HG03469 (cell line): ENCODE data around the gene JAG1.

Experiments used
- ATAC-seq: cut with Tn5 transposase; IDR thresholded peaks from one replicate; pipeline ENCODE4 v1.9.1; 2021; ENCODE audit warnings: mild to moderate bottlenecking, moderate library complexity, moderate number of reproducible peaks; ENCODE audit not compliant: unreplicated experiment

JAG1 gene

DNA sequence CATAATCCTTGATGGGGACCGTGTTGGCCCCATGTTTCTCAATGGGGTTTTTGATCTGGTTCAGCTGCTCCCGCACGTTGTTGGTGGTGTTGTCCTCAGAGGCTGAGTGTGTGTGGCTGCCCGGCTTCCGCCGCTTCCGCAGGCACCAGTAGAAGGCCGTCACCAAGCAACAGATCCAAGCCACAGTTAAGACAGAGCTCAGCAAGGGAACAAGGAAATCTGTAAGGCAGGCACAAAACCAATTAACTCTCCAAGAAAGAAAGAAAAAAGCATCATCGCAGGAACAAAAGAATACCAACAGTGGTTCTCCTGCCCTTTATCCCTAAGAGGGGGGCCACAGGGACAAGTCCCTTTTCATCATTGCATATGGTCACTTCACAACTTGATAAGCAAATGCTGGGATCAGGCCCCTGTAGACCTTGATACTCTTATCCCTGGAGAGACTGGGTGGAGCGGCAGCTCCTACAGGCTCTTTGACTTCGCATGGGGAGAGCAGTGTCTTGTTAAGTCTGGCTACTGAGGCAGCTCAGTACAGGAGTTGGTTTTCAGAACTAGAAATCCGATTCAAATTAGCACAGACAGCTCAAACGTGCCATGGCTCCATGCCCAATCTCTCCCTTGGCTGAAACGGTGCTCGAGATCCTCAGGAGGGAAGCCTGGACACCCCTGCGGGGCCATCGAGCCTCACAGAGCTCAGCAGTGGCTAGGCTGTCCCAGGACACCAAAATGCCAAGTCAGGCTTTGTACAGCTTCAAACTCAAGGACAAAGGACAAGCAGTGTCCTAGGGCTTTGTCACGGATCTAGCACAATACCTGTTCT lies 33.9 kb downstream of the JAG1 start:
- no peak for ATAC-seq

DNA sequence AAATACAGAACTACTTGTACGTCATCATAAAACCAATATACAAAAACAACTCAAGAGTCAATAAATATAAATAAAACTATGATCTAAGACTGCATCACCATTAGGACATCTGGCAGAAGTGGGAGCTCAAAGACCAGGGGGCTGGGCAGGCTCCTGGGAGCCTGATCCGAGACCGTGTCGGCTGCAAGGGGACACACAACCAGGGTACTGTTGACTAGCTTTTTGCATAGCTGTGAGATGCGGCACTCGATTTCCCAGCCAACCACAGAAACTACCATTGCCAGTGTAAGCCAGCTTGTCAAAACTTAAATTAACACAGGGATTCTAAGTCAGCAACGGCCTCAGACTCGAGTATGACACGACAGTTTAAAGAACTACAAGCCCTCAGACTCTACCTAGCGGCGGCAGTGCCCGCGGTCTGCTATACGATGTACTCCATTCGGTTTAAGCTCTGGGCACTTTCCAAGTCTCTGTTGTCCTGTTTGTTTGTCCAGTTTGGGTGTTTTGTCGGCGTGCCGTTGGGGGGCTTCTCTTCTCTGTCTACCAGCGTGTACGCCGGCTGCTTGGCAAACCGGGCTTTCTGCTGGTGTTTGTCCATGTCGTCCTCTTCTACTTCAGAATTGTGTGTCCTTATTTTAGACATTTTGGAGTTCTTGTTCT lies 34.6 kb downstream of the JAG1 start:
- no peak for ATAC-seq

DNA sequence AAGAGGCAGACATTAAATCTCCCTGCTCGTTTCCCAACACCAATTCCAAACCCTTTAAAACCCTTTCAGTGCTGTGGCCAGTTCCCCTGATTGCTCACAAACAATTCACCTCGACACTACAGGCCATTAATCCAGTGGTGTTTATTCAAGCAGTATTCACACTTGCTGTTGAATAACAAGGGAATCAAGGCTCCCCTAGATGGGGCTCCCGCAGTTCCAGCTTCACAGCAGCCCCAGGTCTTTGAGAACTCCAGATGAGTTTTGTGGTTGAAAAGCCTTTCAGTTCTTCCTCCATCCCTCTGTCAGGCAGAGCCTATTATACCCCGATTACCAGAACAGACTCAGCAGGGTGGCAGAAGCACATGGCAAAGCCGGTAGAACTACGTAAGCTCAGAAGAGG lies 36.2 kb downstream of the JAG1 start:
- ATAC-seq: no peak

DNA sequence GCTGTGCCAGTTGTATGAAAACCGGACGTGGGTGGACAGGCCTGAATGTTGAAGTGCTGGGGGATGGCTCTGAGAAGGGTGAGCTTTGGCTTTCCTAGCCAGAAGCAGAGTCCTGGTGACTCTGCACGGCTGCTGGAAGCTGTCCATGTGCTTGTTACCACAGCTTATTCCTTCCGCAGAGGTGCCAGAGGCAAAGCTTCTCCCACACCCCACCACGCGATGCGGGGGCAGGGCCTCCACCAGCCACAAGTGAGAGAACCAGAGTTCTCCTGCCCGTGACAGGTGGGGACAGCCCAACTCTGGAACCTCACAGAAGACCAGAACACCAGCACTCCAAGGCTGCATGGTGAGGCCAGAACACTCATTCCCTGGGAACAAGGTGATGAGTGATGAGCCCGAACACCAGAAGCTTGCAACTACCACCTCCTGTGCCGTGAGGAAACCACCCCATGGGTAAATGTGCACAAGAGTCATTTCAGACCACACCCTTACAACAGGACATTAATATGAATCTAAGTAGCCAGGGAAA lies 36.7 kb downstream of the JAG1 start:
- ATAC-seq: no peak

DNA sequence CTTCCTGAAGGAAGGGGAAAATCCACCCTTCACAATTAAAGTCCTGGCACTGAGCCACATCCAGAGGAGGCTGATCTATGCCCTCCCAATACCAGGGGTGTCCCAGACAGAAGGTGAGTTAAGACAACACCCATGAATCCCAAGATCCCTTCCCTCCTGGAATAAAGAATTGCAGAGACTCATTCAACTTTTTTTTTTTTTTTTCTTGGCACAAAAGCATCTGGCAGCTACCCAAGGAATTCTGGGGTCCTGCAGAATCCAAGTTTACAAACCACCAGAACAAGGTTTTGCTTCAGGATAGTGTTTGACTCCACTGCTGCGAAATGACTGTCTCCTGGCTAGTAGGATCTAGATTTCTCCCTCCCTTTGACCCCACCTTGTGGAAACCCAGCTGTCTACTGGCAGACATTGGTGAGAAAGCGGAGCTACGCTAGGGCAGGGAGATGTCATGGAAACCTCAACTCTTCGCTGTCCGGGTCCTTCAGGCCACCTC lies 37.4 kb downstream of the JAG1 start:
- ATAC-seq: no peak

DNA sequence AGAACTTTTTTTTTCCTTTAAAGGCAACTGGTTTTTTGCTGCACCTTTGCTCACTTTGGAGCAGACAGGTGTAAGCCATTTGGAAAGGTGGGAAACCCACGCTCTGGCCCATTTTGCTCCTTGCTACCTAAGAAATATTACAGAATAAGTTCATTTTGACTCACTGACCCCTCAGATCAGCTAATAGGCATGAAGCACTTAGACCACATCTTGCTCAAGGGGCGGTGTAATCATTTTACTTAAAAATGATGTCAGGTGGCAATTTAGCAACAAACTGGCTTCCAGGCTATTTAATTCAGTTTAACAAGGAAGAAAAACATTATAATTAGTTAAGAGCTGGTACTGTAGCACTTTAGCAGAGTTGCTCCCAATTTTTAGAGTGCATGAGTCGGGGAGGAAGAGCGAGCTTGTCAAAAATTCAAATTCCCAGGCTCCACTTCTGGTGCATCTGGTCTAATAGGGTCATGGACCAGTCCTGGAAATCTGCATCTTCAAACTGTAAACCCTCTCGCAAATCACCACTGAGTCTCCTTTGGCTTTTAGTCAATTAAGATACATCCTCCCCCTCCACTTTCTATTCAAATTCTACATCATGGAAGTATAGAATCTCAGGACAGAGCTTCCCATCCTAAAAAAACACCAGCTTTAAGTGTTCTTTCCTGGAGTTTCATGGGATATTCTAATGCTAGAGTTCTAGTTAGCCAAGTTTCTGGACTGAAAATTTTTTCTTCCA lies 38.2 kb downstream of the JAG1 start:
- ATAC-seq: no peak

DNA sequence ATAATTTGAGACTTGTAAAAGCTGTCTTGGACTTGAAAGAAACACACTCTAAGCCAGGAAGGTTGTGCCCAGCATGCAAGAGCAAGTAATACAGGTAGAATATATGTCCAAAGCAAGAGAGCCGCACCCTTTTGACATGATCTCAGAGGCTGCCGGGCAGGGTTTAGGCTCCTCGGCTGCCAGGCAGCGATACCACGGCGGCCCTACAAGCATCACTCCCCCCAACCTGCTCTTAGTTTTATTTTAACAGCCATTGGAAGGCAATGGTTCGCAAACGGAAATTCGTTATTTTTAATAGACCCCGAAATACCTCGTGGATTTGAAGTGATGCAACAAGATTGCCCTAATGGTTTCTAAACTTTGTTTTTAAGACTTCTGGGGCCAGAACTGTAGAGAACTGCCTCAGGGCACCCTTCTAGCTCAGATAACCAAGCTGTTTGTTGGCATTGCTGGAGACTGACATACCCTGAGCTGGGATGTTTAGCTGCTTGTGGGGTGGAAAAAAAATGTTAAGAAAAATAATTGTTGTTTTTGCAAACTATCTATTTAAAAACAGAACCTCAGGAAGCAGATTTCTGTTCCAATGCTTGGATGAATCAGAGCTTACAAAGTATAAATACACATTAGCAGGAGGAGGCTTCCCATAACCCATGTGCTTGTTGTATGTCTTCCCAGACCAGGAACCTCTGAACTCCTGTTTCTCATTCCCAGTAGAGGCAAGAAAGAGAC lies 39.0 kb downstream of the JAG1 start:
- no peak for ATAC-seq

DNA sequence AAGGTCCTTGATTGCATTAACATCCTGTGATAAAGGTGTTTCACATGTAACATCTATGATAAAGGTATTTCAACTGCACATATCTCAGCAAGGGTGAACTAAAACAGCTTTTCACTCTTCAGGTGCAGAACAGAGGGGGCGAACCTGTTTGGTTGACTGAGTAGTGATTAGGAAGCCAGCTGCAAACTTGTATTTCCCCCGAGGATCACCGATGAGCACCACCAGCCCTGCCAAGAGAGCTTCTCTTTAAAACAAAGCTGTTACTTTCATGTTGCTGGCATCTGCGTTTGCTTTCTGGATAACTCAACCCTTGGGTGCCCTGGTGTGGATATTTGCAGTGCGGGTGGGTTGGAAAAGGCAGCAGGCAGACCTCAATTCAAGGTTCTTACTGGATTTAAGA lies 39.6 kb downstream of the JAG1 start:
- no peak for ATAC-seq

DNA sequence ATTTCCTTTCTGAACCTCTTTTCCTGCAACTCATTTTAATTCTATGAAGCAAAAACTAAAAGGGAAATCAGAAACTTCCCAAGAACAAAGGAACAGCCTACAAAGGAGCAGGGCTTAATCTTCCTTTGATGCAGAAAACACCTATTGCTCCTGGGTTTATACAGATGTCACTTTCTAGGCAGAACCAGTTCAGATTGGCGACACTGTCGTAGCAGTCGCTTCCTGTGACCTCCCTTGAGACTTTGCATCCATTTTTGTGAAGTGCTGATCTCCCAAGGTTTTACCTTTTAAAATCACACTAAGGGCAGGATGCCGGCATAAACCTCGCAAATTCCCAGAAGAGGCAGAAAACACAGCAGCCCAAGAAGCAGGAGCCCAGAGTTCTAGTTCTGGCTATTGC lies 40.1 kb downstream of the JAG1 start:
- ATAC-seq: no peak

DNA sequence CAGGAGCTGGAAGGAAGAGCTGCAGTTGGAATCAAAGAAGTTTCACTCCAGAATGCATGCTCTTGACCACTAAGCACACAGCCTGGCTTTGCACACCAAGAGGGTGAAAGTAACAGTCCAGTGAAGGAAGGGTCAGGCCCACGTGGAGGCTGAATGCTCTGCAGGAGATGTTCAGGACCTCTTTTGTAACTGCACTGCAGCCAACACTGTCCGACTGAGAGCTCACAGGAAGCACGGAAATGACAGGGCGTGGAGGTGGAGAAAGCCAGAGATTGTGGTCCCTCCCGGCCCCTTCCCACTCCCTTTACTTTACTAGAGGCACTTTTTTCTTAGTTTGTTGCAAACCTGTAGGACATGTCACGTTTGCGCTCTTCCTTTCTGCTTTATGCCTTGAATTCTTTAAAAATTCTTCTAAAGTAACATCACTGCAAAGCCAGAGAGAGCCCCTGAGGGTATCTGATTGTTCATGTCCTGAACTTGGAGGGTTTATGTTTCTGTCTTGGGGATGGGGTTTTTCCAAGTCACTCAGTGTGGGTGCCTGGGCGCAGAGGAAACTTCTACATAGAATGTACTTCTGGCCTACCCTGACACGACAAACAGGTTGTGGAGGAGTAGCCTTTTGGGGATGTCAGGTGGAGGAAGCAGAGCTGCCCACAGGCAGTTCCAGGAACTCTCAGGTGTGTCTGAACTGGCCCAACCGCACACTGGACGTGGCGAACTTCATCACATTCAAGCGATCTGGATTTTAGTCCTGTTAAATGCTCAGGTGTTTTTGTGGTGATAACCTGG lies 40.9 kb downstream of the JAG1 start:
- no peak for ATAC-seq

DNA sequence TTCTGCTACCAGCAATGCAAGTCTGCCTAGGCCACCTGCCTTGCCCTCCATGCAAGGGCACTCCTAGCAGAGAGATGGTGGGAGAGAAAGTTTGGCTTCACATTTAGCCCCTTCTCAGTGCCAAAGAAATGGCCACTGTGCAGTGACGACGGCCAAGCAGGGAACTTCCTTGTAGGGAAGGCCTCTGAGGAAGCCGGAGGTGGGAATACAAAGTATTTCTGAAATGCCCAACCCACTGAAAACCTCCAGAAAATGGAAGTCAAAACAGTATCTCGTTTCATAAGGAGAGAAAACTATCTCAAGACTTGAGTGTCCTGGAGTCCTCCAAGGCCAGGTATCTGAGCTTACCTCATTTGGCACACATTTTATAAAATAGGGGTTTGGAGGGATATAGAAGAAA lies 42.7 kb downstream of the JAG1 start:
- ATAC-seq: no peak

DNA sequence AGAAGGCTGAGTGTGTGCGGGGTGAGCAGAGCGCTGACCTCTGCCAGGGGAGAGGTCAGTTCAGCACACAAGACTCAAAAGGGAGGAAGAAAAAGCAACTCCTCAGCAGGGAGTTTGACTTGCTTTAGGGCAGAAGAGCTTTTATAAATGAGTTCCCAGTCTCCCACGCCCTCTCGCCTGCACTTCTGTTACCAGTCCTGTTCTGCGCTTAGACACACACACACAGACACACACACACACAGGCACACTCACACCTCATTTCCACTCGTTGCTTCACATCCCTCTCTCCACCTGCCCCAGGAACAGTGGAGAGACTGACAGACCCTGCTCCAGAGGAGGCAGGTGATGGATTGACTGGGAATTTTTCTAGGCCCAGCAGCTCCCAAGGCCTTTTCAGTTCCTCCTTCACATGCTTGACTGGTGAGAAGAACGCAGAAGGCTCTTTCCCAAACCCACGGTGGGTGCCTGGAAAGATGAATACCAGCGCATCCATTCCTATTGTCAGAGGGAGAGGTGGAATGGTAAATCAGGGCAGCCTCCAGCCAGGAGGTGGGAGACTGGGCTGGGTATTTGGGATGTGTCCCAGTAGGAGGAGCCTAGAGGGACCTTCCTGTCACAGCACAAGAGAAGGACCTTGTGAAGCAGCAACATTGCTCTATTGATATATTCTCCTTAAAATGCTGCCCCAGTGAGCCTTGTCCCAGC lies 43.7 kb downstream of the JAG1 start:
- no peak for ATAC-seq

DNA sequence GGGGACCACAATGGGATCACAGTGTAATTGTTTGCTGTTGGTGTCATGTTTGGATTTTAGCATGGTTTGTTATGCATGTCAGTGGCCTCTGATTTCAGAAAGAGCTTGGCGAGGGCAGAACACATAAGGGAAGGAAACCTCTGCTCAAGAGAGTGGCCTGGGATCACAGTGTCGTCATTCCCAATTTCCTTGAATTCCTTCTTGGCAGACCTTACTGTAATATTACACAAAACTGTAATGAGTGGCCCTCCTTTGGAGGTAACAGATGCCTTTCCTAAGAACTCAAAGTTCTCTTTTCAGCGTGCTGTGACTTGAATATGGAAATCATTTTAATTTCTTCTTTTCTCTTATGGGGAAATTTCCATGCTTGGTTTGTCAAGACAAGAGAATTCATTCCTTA lies 46.9 kb downstream of the JAG1 start:
- ATAC-seq: no peak

DNA sequence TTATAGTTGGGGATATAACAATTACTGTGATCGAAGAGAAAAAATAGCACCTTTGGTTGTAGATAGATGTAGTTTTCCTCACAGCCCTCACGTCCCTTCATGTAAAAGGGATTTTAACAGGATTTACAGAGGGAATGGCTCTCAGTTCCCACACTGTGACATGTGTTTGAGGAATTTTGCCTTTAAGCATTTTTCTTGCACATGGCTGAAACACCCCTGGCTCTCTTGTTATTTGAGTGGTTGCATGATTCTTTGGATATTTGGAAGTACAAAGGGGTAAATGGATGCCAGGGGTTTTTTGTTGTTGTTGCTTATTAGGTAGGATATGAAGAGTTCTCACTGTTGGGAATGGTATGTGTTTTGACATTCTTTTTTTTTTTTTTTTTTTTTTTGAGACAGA lies 48.2 kb downstream of the JAG1 start:
- ATAC-seq: no peak

DNA sequence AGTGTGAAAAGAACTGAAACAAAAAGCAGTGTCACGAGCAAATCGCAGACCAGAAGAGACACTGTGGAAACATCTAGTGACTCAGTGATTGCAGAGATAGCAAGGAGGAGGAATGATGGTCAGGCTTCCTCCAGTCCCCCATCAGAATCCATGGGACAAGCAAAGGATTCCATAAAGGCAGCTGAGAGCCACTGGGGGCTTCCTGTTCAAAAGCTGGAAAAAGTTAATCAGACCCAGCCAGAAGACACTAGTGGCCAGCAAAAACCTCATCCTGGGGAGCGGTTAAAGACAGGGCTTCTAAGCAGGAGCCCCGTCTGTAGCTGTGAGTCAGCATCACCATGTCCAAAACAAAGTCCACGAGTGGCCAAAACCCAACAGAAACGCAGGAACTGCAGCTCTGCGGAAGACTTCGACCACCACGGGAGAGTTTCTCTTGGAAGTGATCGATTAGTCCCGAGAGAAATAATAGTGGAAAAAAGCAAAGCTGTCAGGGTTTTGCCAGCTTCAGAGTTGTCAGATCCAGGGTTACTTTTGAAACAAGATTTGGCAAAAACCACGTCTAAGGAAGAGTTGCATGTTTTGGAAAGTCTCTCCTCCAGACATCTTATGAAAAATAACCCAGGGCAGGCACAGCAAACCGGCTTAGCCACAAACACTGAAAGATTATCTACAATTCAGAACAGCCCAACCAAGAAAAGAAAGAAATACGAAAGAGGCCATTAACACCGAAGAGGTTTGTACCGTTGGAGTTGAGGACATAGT lies 51.0 kb downstream of the JAG1 start:
- no peak for ATAC-seq

DNA sequence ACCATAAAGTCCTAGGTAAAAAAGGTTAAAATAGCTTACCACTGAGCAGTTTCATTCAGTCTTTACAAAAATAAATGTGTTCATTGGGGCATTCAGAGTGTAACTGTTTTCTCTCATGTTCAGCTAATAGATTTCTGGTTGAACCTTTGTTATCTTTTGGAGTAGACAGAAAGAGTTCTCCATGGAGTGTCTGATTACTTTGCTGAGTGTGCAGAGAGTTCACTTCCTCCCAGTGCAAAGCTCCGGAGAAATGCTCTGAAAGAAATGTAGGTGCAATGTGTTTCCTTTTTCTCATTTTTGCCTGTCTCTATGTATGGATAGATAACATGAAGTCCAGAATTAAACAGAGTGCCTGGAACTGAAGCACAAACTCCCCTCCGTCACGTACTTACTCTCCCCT lies 52.6 kb downstream of the JAG1 start:
- no peak for ATAC-seq

DNA sequence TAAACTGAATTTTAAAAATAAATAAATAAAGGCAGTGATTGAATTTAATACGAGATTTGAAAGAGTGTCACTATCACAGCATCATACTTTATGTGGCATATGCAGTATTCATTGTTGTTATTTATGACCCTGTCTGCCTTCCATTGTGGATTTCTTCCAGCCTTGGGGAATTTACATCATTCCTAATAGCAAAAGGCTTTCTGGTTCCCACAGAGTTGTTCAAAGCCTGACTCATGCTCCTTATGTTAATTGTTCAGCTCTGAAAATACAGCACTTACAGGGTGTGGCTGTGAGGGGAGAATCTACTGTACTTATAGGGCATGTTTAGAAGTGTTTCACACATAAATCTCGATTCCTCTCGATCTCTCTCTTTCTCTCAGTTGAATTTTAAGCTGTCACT lies 54.4 kb downstream of the JAG1 start:
- no peak for ATAC-seq

DNA sequence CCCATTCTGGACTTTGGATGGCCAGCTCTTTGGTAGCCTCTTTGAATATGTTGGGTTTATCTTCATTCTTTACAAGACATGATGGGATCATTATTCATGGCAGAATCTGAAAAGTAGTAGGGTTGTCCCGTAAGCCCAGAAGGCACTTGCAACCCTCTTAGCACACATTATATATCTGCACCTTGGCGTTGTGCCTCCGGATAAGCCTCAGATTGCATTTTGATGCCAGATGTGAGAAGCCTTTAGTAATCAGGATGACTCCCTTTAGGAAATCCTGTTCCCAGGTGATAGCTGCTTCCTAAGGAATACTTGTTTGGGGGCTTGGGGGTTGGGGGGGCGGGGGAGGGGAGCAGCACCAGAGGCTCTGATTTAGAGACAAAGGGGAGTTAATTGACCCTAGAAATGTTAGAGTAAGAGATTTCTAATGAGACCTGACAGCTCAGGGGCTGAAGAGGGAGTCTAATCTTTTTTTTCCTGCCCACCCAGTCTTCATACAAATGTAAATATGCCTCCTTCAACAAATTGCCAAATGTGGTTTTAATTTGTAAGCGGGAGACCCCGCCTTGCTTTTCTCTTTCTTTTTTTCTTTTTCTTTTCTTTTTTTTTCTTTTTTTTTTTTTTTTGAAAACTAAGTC lies 55.1 kb downstream of the JAG1 start:
- no peak for ATAC-seq
